Femur (tissue), 1 donor: Measurements from ENCODE around the gene ADAMTS5.

Experiments used
- DNase-seq: peaks from one replicate; pipeline ENCODE4 v3.0.0-alpha.2; 2017

Gene ADAMTS5

DNA sequence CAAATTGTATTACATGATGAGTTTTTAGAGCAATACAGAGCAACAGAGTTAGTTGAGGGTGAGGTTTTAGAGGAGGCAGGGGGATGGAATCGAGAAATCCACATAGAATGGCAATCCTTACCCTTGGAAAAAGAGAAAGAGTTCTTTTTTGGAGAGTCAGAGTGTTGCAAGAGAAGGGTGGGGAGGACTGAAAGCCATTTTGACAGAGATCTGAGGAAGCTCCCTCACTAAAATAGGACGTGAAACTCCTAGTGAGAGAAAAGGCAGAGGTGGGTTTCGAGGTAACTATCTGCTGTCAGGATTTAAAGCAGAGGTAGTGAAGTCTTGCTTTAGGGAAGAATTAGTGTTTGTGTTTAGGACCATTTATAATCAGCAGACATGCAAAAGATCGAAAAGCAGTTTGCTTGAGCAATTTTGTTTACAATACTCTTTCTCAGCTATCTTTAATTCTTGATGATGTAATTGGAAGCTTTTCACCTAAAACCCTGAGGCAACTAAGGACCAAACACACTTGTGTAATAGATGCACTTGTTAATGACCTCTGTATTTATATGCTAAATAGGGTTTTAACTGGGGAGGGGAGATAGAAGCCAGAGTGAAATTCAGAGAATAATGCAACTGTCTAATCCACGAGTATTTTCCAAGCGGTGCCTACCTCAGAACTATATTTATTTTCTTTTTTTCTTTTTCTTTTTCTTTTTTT lies 20.0 kb downstream of the ADAMTS5 start:
- no peak for DNase-seq

DNA sequence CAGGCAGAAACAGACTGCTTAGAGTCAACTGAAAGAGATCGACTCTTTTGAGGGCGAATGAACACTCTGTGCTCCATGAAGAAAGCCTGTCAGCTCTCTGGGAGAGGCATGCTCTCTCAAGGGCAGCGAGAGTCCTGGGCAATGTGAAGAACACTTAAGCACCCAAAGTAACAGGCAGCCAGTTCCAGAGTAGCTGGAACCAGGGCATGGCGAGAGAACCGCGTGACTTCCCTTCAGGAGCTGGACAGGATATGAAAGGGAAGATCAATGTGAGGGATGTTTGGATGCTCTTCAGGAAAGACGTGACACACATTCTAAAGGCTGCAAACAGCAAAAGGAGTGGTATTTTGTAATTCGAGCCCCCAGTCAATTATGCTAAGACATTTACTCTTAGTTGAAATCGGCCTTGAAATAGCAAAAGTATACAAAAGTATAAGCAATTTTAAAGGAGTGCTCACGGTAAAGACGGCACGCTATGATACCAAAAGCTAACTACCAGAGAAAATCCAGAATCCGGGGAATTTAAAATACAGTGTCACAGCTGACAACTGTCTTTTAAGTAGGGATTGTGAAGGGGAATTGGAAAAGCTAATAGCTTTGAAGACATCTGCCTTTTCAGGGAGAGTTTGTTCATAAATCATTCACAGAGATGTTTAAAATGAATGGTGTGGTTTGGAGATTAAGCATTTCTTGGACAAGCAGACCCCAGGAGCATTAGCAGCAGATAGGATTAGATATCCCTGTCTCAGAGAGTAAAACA lies 20.8 kb downstream of the ADAMTS5 start:
- DNase-seq: no peak

DNA sequence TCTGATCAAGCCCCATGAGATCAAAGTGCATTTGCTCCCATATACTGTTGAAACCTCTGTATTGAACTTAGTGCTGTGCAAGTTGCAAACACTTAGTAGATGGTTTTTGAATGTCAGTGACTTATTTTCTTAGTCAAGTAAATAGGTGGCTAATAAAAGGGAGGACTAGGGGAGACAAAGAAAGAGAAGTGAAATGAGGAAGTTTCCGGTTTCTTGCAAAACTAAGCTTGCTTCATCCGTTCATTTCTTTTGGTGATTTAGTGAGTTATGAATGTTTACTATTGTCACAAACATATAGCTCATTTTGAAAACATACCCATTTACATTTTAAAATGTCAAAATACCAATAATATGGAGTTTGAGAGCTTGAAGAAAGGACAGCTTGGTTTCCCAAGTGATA lies 23.0 kb downstream of the ADAMTS5 start:
- no peak for DNase-seq

DNA sequence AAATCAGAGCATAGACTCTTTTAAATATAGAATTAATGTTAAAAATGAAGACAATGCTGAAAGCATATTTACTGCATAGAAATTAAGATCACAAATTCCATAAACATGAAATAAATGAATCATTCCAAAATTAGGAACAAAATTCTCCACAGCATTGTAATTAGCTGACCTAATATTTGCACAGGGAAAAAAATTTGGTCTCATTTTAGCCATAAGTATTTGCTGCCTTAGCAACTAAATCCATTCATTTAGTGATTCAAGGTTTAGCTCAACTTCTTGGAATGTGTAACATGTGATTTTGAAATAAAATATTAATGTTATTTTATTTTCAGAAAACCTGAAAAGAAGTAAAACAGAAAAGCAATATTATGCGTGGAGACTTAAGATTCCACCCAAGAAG lies 25.5 kb downstream of the ADAMTS5 start:
- no peak for DNase-seq

DNA sequence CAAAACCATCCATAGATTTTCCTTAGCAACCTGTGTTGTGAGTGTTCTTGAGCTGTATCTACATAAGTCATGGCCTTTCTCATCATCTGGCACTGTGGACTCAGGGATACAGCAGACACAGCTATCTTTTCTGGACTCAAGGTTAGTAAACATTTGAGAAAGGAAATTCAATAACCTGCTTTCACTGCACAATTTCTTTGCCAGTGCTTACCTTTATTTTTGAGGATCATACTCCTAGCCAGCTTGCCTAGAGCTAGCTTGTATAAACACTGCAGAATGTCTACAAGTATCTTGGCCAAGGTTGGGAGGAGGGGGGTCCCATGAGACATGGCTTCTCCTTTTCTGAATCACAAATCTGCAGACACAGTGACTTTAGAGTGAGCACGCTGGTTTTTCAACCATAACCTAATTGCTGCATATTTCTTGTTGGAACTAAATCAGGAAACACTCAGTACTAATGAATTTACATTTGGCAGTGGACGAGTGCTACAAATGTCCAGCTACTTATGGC lies 27.2 kb downstream of the ADAMTS5 start:
- peak; percentile 64 for DNase-seq

DNA sequence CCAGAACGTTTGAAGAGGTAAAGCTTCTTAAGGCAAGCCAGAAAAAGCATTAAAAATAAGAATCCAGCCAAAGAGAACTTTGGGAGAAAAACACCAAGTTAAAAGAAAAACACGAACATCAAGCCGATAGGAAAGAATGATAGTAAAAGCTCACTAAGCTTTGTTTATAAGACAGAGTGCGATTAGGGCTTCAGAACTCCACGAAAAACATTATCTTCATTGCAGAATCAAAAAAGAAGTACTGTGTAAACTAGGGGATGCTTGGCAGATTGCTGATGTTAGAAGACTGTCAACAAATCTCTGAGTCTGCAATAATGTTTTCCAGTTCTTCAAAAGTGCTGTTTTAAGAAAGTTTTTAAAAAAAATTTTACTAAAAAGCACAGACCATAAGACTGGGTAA lies 30.2 kb downstream of the ADAMTS5 start:
- DNase-seq: no peak

DNA sequence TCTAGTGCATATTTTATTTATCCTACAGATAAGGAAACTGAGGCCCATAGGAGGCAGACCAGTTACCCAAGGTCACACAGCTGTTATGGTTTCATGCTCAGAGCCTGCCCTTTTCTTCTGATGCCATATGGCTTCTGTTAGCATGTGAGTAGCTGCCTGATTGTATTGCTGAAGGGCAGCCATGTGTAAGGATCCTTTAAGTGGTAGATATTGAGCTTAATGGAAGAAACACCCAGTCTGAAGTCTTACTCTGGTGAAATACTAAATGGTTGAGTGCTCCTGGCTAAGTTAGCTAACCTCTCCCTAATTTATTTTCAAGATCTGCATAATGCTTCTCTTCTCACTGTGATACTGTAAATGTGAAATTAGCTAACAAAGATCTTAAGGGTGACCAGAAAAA lies 30.9 kb downstream of the ADAMTS5 start:
- no peak for DNase-seq

DNA sequence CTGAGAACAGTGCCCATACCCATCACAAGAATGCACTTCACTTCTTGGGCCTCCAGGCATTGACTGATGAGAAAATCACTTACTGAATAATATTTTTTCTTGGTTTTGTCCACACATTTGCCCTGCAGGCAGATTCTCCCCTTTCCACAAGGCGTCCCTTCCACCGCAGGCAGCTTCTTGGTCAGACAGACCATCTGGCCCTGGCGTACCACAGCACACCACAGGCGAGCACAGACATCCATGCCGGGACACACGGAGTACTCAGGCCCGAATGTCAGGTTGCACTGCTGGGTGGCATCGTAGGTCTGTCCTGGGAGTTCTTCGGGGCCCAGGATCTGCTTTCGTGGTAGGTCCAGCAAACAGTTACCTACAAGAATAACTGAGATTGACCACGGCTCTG lies 32.5 kb downstream of the ADAMTS5 start:
- DNase-seq: no peak

DNA sequence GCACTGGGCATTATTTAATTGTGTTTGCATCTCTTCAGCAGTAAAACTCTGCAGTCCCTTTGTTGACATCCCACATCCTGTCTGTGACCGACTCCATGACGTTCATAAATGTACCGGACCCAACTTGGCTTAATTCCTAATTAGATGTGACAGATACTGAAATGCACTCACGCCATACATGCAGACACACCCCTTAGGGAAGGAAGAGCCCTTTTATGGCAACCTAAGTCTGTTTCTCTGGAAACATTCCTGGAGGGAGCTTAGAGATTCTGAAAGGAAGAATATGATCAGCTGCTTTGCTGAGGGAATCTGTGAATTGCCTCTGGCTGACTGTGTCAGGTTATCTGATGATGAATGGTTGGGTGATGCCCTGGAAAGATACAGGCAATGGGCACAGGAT lies 33.4 kb downstream of the ADAMTS5 start:
- no peak for DNase-seq

DNA sequence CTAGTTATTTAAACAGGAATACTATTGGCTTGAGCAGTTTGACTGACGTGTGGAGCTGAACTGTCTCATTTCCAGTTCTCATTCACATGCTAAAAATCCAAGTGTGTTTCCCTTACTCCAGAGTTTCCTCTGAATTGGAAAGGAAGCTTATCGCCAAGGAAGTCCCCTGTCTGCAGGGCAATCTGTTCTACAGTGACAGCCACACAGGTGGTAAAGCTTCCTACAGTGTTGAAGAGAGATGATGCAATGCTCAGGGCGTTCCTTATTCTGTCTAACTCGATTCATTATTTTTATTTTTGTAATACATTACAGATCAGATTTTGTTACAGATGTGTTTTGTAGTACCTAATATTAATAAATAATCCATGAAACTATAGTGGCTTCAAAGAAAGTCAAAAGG lies 41.3 kb downstream of the ADAMTS5 start:
- no peak for DNase-seq

DNA sequence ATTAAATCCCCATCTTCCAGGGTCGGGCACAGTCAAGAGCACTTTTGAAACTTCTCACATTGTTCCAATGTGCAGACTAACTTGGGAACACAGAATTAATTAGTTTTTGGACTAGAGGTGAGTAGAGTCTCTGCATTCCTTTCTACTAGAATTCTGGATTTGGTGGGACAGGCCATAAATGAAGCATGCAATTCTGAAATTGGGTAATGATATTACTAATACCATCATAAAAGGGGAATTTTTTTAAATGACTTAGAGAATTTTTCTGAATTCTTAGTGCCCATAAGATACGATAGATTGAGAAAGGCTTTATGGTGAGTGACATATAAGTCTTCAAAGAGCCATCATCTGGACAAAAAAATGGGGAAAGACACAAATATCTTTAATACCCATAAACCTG lies 41.8 kb downstream of the ADAMTS5 start:
- DNase-seq: no peak

DNA sequence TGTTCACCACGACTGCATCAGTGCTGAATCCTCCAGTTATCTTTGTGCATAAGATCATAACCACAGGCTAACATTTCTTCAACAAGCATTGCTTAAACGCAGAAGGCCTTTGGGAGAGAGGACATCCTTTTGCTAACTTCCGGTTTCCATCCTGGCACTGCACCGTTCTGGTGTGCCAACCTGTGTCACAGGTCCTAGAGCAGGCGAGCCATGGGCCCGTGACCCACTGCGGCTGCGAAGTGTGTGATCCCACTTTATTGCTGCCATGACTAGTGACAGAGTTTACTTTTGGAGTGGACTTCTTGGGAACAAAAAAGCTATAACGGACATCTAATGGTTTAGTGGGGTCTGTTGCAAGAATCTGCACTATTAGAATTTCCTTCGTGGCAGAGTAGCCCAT lies 42.9 kb downstream of the ADAMTS5 start:
- DNase-seq: no peak

DNA sequence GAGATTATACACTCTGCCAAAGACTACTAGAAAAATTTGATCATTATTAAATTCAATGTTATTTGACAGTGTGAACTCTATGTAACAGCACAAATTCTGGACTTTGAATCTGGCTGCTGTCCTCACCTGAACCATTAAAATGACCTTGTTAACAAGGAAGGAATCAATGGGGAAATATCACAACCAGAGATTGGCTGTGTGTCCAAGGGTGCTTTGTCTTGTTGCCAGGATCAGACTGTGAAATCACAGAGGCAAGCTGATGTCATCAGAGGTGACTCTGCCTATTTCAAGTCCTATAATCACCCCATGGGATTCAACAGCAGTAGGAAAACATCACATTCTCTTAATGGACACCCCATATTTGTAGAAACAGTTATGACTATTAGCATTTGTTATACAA lies 46.8 kb downstream of the ADAMTS5 start:
- no peak for DNase-seq

DNA sequence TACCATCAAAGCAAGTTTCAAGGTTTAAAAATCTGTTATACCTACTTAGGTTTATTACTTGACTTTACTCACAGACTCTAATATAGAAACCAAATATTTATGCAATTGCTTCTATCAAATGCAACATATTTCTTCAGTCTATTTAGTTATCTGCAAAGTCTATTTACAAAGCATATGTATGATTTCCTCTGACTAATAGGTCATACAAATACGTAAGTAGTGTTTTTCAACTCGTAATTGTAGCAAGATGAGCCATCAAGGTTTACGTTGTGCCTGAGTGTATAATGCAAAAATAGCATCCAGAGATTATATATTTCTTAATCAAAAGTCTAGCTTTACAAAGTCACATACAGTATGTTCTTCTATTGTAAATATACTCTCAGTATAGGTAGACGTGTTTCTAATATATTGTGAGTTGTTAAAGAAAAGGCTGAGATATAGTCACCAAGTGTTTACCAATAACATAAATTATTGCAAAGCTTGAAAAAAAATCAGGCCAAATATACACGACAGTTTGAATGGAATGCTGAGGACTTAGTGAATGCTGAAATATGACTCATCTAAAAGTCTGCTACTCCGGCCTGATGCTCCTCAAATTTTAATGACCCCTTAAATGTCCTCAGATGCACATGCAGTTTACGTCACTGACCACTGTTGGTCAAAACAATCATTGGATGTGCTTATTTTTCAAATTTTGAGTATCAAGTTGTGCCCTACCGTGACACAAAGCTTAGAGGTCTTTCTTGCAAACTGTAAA lies 48.4 kb downstream of the ADAMTS5 start:
- no peak for DNase-seq

DNA sequence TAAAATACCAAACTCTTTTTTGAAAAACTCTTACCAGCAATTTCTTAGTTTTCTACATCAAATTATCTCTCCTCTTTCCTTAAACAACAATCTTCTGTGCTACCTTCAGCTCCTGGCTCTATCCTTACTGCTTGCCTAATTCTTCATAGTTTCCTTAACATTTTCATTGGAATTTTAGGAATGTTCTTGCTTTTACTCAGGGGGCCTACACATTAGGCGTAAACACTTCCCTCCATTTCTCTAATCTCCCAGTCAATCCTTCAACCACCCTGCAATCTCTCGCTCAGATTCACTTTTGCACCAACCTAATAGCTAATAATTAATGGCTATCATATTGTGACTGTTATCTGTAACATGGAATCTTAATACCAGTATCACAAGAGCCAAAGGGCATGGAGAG lies 50.1 kb downstream of the ADAMTS5 start:
- no peak for DNase-seq

DNA sequence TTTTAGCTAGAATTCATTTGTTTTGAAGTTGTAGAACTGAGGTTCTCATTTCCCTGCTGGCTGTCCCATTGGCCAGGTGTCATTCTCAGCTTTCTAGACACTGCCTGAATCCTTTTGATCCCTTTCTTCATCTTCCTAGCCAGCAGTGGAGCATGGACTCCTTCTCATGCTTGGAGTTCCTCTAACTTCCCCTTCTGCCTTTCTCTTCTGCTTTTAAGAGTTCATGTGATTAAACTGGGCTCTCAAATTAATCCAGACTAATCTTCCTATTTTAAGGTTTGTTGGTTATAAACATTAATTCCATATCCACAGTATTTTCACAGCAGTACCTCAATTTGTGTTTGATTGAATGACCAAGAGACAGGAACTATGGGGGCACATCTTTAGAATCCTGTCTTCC lies 52.3 kb downstream of the ADAMTS5 start:
- DNase-seq: no peak

DNA sequence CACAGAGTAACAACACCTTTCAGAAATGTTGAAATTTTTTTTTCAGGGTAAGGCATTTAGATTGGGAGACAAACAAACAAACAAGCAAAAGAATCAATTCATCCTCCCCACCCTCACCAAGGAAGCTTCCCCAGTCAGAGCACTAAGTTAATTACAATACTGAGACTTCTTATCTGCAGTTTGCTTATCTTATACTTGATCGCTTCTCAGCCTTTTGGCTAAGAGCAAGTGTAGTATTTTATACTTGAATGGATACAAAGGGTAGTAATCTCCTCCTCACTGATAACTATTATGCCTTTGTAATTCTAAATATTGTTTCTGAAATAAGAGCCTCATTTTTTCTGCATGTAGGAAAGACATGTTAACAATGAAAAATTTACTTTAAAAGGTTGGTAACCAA lies 54.4 kb downstream of the ADAMTS5 start:
- DNase-seq: no peak

DNA sequence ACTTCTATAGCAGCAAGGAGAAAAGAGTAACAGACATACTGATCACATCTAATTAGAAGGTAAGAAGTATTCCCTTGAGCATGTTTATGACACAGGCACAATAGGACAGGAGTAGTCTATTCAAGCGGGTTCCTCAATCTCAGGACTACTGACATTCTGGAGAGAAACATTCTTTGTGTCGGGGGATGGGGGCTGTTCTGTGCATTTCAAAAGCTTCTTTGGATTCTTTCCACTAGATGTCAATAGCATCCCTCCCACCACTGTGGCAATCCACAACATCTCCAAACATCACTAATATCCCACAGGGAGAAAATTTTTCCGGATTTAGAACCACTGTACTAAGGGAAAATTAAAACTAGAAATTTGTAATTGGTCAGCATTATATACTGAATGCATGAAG lies 56.9 kb downstream of the ADAMTS5 start:
- no peak for DNase-seq

DNA sequence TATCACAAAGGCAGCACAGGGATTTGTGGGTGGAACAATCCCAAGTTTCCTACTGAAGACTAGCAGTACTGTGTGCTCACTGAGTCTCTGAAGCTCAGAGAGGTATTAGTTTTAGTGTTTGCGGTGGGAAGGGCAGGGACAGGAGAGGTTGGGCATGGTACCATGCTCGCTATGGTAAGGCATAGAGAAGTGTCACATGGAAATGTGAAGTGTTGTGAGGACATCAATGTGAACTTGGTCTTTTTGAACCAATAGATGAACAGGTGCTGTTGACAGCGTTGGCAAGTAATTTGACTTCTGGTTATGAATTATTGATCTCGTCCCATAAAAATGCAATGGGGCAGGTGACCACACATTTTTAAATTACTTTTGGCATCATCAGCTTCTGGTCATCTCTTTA lies 65.9 kb downstream of the ADAMTS5 start:
- DNase-seq: no peak

DNA sequence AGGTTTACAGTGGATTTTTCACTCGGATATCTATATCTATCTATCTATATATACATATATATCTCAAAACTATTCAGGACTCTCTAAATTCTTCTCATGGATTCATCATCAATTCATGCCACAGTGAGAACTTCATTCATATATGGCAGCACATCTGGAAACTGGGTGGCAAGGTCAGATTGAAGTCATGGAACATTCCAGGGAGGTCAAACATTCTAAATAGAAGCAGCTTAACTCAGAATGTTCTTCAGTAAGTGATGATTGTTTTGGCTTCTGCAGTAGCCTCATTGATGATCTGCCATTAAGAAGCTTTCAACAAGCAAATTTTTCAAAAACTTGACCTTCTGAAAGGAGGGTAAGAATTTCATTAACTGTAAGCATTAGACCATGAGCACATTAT lies 74.7 kb downstream of the ADAMTS5 start:
- DNase-seq: no peak

DNA sequence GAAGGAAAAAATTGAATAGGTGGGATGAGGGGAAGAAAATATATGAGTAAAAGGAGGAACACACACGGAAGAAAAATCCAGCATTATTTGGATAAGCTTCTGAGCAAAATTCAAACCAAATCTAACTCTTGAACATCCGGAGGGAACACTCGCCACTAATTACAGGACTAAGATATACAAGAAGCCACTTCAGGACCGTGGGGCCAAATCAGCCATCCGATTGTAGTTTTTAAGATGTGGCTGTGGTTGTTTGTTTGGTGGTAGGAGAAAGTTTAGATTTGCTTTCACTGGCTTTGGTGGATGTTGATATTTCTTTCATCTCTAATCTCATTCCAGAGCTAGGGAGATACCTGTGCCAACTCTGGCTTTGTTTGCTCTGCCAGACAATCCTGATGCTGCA lies 78.0 kb downstream of the ADAMTS5 start:
- DNase-seq: peak; percentile 22

DNA sequence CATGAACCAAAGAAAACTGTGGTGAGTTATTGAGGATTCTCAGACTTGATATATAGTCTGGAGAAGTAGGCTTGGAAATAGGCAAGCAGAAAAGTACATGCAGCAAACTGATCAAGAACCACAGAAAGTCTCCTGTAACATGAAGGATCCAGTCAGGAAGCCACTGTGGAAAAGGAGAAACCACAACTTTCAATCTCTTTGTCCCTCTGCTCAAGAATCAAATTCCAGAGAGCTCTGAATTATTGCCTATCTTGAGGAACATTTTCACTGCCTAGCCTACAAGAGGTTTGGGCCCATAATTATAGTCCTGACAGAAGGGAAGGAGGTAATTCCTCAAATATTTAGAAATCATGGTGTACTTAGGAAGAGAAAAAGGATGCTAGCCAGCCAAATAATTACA lies 78.6 kb downstream of the ADAMTS5 start:
- no peak for DNase-seq

DNA sequence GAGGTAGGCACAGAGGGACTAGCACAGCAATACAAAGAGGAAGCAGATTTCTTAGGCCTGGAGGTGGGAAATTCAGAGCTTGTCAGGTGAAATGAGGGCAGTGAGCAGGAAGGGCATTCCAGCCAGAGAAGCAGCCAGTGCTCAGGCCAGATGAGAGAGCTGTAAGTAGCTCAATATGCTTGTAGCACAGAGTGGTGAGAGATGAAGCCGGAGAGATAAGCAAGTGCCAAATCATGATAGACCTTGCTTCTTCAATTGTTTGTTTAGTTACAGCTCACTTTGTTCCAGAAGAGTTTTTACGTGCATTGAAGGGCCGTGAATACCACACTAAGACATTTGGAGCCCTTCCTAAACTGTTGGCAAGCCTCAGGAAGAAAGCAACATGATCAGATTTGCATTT lies 79.6 kb downstream of the ADAMTS5 start:
- DNase-seq: no peak

DNA sequence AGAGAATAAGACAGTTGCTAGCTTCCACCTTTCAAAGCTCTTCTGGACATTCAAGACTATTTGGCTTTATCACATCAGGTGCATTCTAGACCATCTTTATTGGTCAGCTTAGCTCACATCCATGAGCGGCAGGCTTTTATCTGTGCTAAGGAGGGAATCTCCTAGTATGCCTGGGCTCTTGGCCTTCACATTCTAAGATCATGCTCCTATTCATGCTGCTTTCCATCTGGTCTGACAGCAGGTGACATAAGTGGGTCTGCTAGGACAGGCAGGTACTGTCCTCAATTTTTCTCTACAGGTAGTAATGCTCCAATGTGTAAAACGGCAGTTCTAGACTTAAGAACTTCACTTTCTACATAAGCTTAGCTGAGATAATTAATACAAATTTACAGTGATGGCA lies 82.5 kb downstream of the ADAMTS5 start:
- DNase-seq: no peak
